K562 (cell line): Measurements from ENCODE around the gene LRMDA.

Experiments used
- CTCF ChIP-seq, 3 experiments: IDR thresholded peaks in 2 of 3; conservative IDR thresholded peaks in 1 of 3; 2 replicates each; pipeline ENCODE4 v1.5.1; 2011 to 2012; ENCODE audit warnings: low read length in 3 of 3, mild to moderate bottlenecking in 3 of 3, control low read depth in 2 of 3, improper control_type of control experiment in 1 of 3, inconsistent platforms in 1 of 3, low read depth in 1 of 3, mixed read lengths in 1 of 3, moderate library complexity in 1 of 3; ENCODE audit not compliant: insufficient read depth in 2 of 3
- PHF8 ChIP-seq: fragments of 200-600 bp; sonication (generic); IDR thresholded peaks from 2 replicates; pipeline ENCODE4 v1.6.1; 2012; ENCODE audit warnings: mixed run types, mild to moderate bottlenecking, inconsistent platforms, low read length, moderate library complexity, borderline replicate concordance
- SMARCA5 ChIP-seq: fragments of 450-650 bp; IDR thresholded peaks from 2 replicates; pipeline ENCODE4 v1.6.1; 2016
- ZBTB26 ChIP-seq: fragments of 450-650 bp; formaldehyde crosslinking; IDR thresholded peaks from 2 replicates; pipeline ENCODE4 v1.4.0; 2022; ENCODE audit warnings: missing genetic modification characterization
- ZBTB33 ChIP-seq: sonication (generic); formaldehyde crosslinking; IDR thresholded peaks from 2 replicates; pipeline ENCODE4 v1.8.1; 2023; ENCODE audit warnings: mild to moderate bottlenecking, missing genetic modification reagents
- ZNF263 ChIP-seq: sonication (generic); formaldehyde crosslinking; IDR thresholded peaks from 2 replicates; pipeline ENCODE4 v1.8.0; 2022; ENCODE audit warnings: mild to moderate bottlenecking, missing genetic modification reagents, borderline replicate concordance

- TF ChIP-seq CTCF (IDR thresholded peaks at IDR 0.05 in 2 of 3, conservative IDR thresholded peaks at IDR 0.05 in 1 of 3; ENCODE audit: insufficient read depth in 2 of 3, low read depth in 1 of 3, low read length in 3 of 3) (no peak), PHF8 (no peak), SMARCA5 (no peak), ZNF263 (CRISPR knock-in tag) (no peak), ZBTB33 (CRISPR knock-in tag) (no peak), ZBTB26 (no peak)
These were observed 710.0 kb downstream of the LRMDA start for GRCh38 chr10:76141376-76141775.
